Measurements from ENCODE around the gene FGGY.
A peak's percentile ranks its signal among the peaks of the same experiment; 100 is the strongest.
"Not testable (repeated sequence)": the region's sequence is repeated elsewhere in the genome, so short reads cannot be mapped to it uniquely, and the experiment has no call there.

Gene FGGY

DNA sequence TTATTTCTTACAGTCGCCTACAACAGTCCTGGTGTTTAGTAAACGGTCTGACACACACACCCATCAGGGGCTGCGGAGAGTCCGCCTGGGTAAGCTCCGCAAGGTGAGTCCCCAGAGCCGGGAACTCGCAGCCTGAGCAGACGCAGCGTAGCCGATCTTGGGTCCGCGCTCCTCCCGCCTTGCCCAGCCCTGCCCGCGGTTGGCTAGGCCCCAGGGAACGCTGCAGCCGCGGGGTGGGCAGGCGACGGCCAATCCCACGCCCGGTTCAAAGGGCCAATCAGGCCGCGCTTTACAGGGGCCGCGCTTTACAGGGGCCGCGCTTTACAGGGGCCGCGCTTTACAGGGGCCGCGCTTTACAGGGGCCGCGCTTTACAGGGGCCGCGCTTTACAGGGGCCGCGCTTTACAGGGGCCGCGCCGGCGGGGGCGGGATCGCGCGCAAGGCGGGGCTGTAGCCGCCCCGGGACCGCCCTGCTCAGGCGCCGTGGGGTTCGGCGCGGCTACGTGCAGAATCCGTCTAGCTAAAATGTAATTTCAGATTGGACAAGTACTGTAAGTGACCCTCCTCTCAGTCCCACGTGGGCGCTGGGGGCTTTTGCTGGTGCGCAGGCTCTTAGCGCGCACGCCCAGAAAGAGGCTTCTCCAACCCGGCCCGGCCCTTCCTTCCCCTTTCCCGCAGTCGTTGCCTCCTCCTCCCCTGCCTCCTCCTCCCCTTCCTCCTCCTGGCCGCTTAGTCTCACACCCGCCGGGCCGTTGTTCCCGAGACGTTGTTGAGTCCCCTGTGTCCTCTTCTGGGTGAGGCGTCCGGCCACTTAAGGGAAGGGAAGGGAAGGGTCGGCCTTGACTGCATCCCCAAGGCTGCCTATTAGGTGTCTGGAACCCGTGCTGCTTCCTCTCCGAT is at the start of gene FGGY:
TSS of gene FGGY (plus strand) at position 737 of the 899 bp plus-strand sequence. CDS start 24,456 bp downstream, outside the sequence.
- DNase-seq = peak; percentile 92

- no peak for DNase-seq
Measured at GRCh38 chr1:59248758-59249157, 48.1 kb upstream of the FGGY start.

DNA sequence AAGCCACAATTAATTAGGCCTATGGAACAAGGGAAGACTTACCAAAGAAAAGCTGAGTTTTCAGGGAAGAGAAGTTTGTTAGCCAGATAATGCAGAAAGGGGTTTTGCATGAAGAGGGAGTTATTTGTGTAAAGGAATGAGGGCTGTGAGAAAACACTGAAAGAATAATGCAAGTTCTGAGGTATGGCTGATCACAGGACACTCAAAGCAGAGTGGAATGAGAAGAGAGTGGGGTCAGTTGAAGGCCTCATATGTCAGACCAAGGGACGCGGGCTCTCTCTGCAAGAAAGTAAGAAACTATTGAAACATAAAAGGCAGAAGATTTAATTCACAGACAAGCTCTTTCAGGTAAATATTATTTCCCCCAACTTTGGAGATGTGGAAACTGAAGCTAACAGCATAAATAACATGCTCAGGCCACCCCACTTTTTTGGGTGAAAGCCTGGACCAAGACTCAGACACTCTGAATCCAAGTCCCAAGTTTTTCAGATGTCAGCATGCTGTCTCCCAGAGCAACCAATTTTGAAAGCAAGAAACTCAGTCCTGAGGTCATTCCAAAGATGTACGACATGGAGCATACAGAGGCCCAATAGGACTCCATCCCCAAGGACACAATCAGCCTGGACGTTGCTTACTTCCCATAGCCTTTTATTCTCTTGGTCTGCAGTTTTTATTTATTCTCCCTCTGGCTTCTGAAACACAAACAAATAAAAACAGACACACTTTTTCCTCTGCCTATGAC is 47.3 kb upstream of the FGGY start:
- DNase-seq = no peak

GRCh38 chr1:59251061-59251460 is 45.8 kb upstream of the FGGY start:
- DNase-seq = not testable (repeated sequence)

DNA sequence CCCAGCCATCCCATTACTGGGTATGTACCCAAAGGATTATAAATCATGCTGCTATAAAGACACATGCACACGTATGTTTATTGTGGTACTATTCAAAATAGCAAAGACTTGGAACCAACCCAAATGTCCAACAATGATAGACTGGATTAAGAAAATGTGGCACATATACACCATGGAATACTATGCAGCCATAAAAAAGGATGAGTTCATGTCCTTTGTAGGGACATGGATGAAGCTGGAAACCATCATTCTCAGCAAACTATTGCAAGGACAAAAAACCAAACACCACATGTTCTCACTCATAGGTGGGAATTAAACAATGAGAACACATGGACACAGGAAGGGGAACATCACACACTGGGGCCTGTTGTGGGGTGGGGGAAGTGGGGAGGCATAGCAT is 40.5 kb upstream of the FGGY start:
- not testable (repeated sequence) for DNase-seq

DNA sequence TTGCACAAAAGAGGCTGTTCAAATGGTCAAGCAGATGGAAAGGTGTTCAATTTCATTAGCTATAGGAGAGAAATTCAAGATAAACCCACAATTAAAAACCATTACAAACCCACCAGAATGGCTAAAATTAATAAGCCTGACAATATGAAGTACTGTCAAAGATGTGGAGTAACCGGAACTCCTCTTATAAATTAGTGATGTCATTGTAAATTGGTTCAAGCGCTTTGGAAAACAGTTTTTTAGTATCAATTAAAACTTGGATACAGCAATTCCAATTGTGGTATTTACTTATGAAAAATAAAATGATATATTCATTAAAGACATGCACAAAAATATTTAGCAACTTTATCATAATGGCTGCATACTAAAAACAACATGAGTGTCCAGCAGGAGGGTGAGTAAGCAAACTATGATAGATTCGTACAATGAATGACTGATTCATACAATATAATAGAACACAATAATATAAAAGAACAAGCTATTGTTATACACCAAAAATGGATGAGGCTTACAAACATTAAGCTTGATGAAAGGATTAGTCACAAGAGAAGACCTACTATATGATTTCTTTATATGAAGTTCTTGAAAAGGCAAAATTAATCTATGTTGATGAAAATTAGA is 38.4 kb upstream of the FGGY start:
- no peak for DNase-seq

- DNase-seq = no peak
Measured at GRCh38 chr1:59261537-59261936, 35.4 kb upstream of the FGGY start.

DNA sequence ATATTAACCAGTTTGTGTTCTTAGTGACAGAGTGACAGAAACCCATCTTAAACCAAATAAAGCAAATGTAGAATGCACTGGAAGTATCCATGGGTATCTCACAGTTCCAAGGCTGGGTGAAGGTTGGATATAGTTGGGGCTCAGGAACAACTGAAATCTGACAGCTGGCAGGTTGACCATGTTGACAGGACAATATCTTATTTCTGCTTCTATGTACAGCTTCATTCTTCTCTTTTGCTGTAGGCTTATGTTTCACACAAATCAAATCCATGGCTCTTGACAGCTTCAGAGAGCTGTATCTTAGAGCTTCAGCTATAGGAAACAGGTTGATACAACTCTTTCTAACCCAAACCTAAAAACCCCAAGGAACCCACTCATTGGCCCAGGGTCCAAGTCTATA is 34.3 kb upstream of the FGGY start:
- no peak for DNase-seq

GRCh38 chr1:59263111-59263510 is 33.8 kb upstream of the FGGY start:
- DNase-seq = no peak

DNA sequence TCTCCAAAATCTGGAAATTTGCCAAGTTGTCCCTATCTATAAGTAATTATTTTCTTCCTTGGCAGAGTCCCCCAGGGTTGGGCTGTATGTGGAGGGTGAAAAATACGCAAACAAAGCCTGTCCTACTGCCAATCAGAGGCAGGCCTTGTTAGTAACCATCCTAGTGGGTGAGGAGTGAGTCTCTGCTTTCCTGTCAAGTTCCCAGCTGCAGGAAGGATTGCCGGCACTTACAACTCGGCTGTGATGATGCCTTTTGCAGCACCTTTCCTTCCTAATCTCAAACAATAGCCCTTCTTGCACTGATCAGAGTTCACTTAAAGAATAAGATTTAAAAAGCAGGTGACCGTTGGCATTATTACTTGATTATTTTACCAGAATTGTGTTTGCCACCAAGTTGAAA is 31.3 kb upstream of the FGGY start:
- DNase-seq = no peak

DNA sequence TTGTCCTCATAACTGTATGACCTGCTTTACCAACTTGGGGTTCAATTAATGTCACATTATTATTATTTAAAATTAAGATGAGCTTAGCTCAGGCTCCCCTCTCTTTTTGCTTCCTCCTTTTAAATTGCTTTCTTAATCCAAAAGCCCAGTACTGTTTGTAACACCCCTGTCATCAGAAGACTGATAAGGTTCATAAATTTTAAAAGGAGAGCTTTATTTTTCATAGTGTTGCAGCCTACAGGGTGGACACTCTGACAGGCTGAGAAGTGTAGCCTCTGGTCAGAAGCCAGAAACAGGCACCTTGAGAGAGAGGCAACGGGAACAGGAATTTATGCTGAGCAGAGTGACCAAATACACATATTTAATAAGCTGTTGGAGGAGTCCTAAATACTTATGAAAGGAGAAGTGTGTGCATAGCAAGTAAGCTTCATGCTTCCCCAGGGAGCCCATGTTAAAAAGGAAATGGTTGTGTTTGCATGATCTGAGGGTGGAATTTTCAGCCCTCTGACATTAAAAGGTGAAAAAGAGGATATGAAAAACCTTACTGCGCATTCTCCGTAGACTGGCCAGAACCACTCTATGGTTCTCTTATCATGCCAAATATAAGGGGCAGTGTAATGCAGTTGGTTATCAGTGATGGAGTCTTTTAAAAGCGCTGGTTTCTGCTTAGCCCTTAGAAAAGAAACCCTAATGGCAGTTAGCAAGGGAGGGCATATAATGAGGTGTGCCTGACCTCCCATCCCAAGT is 30.5 kb upstream of the FGGY start:
- DNase-seq = no peak

DNA sequence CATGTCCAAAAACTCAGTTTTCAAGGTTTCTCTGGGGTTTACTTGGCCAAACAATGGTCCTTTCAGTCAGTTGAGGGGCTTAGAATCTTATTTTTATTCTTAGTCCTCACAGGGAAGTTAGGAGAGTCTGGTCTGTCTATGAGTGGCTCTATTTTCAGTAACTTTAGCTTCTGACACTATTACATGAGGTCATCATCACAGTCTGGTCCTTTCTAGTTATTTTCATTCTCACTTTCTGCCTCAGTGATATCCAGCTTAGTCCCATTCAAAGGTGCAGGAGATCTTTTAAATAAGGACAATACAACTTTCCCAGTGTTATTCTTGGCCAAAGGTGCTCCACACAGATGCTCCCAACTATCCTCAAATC is 30.0 kb upstream of the FGGY start:
- DNase-seq = no peak

DNA sequence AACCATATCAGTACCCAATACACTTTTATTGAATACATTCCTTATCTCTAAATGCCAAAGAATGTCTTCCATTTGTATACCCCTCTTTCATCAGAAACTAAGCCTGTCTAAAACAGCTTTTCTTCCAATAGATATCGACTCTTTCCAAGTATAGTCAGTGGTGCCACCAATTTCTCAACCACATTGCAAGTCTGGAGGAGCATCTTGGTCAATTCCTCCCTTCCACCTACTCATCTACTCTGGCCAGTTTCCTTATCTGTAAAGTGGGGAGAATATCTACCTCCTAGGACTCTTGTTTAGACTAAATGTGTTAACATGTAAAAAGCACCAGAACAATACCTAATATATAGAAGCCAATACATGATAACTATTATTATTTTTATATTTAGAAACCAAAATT is 28.5 kb upstream of the FGGY start:
- no peak for DNase-seq

DNA sequence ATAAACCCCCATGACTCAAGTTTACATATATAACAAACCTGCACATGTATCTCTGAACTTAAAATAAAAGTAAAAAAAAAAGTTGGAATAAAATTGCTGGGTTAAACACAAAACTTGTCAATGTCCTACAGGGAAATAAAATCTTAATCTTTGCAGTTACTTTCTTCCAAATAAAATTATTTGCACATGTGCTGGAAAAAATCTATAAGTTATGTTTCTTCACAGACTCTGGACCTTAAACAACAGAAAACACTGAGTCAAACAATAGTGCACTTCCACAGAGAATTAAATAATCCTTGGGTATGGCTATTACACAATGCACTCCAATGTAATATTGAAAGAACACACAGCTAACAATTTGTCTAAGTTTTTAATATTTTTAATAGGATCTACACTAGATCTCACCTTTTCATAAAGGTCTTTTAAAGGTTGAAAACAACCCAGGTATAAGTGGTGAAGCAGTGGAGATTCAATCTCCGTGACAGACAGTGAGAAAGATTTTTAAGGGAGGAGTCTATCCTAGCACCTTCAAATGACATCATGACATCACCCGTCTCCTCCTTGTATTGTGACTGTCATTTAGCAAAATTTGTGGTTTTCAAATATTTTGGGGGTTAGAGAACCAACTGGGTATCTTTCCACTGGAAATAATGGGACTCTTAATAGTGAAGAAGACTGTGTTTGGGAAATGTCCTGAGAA is 25.2 kb upstream of the FGGY start:
- no peak for DNase-seq

- no peak for DNase-seq
Measured at GRCh38 chr1:59272507-59272906, 24.4 kb upstream of the FGGY start.

DNA sequence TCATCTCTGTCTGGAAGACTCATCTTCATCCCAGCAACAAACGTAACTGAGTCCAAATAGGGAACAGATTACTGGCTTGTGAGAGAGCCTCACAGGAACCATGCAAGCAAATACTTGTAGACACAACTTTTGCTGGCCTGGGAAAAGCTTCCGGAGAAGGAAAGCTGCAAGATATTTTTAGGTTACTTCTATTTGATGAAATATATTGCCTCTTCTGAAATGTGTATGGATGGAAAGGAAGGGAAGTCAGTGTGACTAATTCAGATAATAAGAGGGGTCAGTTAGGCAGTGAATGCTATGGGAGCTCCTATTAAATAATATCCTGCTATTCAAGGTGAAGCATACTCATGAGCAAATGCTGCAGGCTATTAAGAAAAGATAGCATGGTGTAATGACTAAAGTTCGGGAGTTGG is 20.4 kb upstream of the FGGY start:
- no peak for DNase-seq

- no peak for DNase-seq
Measured at GRCh38 chr1:59278780-59279354, 18.0 kb upstream of the FGGY start.

DNA sequence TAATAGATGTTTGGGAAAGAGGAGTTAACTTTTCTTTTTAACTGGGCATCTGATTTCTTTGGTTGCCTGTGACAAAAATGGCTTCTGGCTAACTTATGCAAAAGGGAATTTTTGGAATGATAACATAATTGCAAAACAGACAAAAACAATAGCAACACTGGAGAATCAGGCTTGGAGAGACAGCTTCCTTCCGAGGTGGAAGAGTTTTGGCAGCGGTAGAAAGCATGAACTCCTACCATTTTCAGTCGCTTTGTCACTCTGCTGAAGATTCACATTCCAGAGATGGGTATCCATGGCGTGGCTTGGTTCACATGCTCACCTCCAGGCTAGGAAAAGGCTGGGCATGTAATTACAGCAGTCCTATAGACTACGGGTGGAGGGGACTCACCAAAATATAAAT is 17.2 kb upstream of the FGGY start:
- DNase-seq = no peak

GRCh38 chr1:59282951-59283350 is 13.9 kb upstream of the FGGY start:
- DNase-seq = no peak

DNA sequence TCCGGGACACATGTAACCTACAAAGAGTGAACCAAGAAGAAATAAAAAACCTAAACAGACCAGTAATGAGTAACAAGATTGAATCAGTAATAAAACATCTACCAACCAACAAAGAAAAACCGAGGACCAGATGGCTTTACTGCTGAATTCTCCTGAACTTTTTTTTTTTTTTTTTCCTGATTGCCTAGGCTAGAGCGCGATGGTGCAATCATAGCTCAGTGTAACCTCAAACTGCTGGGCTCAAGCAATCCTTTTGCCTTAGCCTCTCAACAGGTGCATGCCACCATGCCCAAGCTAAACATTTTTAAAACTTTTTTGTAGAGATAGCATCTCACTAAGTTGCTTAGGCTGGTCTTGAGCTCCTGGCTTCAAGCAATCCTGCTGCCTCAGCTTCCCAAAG is 11.2 kb upstream of the FGGY start:
- no peak for DNase-seq

- DNase-seq = no peak
Measured at GRCh38 chr1:59288046-59288445, 8.8 kb upstream of the FGGY start.

DNA sequence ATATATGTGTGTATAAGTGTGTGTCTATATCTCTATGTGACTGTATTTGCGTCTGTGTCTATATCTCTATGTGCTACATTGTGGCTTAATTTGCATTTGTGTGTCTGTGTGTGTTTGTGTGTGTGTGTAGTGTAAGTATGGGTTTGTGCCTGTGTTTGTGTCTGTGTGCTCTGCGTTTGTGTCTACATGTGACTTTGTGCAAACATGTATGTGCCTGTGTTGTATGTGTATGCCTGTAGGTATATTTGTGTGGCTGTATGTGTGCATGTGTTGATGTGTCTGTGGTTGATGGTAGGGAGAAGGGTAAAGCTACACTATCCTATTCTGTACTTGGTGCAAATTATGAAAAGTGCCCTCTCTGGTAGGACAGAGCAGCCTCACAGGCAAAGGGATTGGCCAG is 7.3 kb upstream of the FGGY start:
- DNase-seq = no peak
